A204.1 (cell line): ENCODE data around the gene C5orf15.

ENCODE experiments used
- FAIRE-seq: peaks from 2 replicates; lab custom pipeline; 2012; peaks lifted over from hg19 to GRCh38; lab: Jason Lieb, UNC

The C5orf15 gene

DNA sequence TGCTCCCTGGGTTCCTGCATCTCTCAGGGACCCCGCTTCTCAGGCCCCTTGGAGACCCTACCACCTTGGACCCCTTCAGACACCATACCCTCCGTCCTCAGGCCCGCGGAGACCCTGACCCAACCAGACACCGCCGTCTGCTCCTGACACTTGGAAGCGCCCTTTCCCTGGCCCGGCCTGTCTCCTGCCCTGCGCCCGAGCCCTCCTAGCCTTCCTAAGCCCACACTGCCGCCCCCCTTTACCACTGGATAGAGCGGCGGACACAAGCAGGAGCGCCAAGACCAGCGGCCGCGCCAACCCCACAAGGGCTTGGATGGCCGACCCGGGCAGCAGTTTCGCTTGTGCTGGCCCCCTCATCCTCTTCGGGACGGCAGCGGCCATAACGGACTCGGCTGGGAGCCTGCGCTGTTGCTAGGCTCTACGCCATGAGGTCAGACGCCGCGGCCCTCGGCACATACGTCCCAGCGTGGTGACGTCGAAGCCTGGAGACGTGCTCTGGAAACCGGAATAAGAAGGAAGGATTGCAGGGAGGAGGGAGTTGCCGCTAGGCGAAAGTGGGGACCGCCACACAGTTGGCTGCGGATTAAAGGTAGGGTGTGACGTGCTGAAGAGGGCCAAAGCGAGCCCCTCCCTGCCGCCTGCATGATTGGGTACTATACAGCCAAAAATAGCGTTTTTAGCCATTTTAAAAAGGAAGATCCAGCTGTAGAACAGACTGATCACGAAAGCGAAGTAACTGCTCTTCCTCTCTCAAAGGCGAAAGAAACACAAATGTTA lies at the start of gene C5orf15:
Gene C5orf15, minus strand, starts transcription at position 422 of the 777 bp plus-strand sequence. Its CDS starts 41 bp downstream, at position 381.
- FAIRE-seq = peak; percentile 96

DNA sequence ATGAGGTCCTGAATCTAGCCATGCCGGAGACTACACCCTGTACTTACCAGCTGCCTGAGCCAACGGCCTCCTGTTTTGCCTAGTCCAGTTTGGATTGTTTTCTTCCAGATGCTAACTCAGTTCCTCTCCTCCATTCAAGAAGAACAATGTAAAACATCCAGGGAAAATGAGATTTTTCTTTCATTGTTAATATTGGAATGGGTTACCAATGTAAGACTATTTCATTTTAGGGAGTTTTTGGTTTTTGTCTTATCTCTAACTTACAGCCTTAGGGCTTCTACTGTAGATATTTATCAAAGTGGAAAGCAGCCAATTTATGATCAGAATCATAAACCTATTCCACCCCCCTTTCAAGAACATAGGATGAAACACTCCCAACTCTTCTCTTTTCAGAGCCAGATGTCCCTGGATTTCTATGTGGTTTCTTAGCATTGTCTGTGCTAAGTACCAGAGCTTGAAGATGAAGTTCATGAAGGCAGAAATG lies 39.9 kb upstream of the C5orf15 start:
- FAIRE-seq = no peak

DNA sequence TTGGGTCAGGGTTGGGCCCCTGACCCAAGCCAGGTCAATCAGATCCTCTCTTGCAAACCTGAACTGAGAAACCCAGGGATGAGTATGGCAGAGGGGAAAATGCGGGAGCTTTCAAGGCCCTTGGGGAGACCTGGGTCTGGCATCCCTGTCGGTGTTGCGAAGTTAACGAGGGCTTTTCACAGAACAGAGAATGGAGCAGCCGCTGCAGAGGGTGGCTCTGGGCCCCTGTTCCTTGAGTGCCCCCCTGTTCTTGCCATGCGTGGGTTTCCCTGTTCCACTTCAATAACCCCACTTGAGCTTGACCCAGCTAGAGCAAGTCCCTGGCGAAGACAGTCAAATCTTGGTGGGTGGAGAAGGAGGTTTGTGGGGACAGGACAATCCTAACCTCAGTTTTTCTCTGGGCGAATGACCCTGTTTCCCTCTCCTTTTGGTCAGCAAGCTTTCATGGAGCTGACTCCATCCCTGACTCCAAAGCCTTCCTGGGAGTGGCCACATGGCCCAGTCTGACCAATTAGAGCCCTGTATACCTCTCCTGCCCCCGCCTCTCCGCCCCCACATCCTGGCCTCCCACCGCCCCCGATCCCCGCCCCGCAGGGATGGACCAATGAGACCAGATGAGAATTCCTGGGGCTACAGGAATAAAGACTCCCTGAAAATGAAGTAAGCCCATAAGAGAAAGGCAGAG lies 39.3 kb upstream of the C5orf15 start:
- no peak for FAIRE-seq

DNA sequence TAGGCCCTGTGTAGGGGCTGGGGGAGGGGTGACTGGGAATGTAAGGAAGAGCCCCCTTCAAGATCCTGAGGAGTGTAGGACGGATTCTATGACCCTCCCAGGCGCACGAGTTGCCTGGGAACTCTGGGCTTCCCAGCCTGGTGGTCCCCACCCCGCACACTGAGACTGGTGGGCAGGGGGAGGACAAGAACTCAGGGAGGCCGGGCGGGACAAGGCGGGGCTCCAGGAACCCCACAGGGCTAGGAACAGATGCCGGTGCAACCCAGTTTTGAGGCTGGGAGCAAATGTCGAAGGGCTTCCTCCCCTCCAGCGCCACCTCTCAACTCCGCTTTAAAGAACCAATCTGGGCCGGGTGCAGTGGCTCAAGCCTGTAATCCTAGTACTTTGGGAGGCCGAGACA lies 37.7 kb upstream of the C5orf15 start:
- no peak for FAIRE-seq

DNA sequence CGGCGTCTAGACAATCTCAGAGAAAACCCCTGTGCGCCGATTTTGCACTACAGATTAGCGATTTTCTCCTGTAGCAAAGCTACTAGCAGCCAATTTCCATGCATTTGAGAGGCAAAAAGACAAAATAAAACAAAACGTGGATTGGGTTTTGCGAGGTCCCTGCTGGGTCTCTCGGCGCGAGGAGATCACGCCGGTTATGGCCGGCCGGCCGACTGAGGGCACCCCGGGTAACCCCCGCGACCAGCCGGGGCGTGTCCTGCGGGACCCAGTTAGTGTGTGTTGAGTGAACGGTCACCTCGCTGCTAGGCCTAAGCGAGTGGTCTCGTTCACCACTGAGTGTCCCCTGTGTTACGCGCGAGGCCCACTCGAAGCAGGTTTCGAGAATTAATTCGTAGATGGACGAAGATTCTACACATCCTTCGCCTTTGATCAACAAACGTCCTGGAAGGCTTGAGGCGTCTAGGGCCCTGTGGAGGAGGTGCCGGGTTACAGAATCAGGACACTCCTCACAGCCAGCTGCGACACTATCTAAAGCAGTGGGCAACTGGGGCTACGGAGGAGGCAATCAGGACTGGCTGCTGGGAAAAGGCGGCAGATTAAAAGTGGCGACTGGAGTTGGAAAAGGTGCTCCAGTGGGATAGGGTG lies 37.1 kb upstream of the C5orf15 start:
- FAIRE-seq = no peak

DNA sequence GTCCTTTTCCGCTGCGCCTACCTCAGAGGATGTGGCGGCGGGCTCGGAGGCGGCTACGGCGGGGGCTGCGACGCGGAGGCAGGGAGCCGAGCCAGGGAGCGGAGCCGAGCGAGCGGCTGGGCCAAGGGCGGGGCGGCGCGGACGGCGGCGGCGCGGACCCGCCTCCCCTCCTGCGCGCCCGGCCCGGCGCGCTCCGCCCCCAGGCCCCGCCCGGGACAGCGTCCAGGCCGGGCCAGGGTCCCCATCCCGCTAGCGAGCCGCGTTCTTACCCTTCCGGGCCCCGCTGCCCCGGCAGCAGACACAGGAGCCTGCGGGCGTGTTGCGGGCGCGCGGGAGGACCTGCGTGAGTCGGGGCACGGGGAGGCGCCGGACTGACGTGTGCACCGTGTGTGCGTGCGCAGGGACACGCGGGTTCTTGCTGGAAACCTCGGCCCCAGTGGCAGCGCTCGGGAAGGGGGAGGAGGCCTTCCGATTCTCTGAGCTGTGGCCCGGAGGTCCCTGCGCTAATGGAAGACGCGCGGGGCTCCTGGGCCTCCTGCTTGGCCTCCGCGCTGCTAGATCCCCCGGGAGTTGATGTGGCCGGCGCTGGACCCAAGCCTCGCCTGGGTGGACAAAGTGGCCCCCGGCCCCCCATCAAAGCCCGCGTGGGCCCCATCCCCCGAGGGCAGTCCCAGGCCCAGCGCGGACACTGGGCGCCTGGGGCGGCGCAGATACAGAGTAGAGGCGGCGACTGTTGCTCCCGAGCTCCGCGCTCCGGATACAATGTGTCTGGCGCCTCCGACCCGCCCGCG lies 36.4 kb upstream of the C5orf15 start, which contains the start of gene VDAC1:
Gene VDAC1, minus strand, starts transcription at position 350 of the 791 bp plus-strand sequence. CDS start 11,963 bp downstream, outside the sequence.
- FAIRE-seq = no peak

DNA sequence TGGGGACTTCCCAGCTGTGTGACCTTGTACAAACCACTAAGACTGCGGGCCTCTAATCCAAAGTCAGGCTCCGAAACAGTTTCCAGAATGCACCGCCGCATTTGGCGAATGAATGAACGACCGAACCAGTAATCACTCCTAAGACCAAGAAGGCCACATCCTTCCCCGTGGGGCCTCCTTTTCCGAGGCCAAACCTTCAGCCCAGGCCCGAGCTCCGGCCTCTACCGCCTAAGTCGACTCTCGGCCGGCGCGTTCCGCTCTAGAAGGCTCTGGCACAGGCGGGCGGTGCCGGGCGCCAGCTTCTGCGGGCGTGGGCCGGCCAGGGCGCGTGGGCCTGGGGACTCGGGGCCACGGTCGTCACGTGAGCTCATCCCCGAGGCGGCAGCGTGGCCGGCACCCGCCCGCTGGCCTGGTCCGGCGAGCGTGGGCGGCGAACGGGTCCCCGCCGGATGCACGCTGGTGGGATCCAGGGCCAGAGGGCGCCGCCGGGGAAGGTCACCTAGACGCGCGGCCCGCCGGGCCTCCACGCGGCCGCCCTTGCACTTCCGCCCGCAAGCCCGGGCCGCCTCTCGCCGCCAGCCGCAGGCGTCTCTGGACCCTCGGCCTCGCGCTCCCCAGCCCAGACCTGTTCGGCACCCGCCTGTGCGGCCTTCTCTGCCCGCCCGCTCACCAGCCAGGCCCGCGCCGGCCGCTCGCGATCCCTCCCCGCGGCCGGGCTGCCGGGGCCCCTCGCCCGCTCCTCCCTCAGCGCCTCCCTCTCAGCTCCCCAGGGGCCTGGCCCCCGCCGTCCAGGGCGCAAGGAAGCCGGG lies 35.6 kb upstream of the C5orf15 start:
- FAIRE-seq = no peak

DNA sequence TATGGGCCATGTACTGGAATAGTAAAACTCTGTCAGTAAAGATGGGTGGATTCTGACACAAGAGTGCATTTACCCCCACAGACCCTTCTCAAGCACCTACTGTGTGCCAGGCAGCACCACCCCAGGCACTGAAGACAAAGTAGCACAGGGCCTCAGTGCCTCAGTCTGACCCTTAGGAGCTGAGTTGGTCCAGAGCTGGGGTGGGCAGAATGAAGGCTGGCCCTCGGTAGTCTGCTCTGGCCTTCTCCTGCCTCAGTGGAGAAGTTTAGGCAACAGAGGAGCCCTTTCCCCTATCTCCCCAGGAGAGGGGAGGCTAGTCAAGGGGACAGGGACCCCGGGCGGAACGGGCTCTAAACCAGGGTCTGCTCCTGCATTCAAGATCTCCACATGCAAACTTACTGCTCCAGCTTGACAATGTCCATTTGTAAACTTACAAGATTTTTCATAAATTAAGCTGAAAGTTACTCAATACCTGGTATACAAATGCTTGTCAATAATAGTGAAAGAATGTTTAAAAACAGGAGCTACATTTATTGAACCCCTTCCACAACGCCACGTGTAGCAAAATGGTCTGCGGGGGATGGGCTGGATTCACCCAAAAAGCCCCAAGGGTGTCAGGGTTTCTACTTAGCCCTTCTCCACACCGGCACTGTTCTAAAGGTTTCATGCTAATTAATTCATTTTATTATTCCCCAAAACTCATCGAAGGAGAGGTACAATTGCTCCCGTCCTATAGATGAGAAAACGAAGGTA lies 34.8 kb upstream of the C5orf15 start:
- FAIRE-seq = no peak

DNA sequence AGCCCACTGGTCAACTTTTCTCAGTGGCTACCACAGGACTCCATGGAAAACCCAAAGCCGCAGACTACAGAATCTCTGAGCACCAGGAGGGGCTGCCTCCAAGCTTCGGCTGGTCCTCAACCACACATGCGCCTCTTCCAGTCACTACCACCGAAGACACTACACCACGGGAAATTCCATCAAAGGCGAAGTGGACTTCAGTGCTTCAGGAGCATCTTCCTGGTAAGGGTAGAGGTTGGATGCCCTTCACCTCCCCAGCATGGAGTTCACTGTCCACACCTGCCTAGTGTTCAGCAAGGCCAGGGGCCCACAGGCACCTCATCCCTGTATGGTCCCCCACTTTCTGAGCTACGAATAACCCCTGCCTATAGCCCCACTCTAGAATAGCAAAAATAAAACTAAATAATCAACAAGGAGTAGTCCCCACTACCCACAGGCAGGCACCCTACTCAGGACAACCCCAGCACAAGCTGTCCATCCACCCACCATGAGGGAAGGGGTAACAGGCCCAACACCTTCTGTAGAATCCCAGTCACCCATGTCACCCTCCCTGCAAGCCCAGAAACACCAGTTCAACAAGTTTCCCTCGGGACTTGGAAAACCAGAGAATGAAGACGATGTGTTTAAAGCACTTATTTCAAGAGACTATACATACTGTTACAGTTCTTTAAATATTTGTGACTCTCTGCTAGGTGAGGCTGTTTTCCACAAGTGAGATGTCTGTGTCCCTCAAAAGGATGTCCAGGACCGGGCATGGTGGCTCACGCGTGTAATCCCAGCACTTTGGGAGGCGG lies 33.7 kb upstream of the C5orf15 start:
- FAIRE-seq = no peak

DNA sequence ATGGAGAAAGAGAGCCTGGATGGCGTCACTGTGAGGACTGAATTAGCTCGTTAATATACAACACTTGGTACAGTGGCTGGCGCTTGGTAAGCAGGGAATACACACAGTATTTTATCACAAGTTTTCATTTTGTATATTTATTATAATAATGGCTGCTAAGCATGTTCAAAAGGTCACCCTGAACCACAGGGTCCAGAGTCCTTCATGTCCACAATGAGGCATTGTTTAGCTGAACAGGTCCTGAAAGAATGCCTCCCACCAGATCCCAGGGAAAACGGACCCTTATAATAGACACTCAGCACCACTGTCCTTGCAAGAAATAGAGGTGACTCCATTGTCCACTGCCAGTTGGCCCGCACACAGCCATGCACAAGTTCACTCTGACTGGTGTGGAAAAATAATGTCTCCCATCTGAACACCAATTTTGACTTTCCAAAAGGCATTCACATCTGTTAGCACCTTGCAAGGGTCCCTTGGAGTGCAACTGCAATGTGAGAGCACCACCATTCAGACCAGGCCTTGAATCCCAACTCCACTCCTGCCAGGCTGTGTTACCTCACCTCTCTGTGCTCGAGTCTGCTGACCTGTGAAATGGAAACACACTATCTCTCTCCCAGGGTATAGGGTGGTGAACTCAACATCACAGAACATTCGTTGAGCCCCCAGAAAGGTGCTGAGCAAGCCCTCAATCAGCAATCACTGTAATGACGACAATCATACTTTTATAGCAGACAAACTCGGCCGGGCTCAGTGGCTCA lies 32.5 kb upstream of the C5orf15 start:
- no peak for FAIRE-seq

DNA sequence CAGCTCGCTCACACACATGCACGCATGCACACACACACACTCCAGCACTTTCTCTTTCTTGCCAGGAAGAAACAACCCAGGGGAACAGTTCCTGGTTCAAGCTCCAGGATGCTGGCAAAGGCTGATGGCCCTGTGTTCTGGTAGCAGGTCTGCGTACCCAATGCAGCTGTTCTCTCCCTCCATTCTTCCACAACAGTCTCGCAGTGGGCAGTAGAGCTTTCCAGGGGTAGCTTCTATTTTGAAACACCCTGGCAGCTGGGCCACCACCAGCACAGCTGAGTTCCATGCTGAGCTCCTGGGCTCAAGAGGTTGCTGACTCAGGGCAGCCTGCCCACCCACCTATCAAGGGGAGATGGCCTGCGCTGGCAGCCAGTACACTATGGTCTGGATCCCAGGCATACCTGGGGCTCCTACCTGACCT lies 31.7 kb upstream of the C5orf15 start:
- FAIRE-seq = no peak

DNA sequence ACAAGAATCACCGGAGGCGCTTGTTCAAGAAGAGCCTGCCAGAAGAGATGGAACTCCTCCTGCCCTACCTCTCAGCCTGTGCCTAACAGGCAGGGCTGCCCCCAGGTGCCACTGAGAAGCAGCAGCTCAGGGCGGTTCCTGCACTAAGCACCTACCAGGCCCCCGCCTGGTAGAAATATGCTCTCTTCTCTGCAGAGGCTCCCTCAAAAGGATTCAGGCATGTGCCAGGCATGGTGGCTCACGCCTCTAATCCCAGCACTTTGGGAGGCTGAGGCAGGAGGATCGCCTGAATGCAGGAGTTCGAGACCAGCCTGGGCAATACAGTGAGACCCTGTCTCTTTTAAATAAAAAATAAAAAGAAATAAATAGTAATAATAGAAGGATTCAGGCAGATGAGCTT lies 30.4 kb upstream of the C5orf15 start:
- FAIRE-seq = no peak

DNA sequence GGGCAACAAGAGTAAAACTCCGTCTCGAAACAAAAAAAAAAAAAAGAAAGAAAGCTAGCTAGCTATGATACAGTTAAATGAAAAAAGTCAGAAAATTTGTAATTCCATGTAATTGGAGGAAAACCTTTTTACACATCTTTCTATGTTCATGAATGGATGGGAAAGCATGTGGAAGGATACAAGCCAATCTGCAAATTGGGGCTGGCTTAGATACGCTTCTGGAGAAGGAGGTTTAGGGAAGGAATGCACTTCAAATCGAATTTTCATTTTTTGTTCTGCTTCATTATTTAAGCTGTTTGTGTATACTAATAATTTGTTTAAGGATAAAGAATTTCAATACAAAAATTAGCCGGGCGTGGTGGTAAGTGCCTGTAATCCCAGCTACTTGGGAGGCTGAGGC lies 29.6 kb upstream of the C5orf15 start:
- FAIRE-seq = no peak

DNA sequence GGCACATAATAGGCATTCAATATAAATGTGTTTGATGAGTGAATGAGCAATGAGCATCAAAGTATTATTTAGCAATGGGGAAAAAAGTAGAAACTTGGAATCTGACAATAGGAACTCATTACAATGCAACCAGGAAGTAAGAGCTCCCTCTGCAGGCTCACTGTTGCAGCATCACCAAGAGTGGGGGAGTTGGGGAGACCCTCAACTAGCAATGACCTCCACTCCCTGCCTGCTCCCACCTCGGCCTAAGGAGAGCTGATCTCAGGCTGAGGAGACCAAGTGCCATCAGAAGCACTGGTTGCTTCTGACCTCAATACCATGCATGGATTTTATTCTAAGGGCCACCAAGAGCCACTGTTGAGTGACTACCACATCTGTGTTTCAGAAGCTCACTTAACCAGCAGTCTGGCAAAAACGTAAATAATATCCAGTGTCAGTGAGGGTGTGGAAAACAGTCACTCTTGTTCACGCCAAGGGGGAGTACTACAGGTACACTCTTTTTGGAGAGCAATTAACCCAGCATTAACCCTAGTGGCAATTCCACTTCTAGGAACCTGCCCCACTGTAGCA lies 28.3 kb upstream of the C5orf15 start:
- no peak for FAIRE-seq

DNA sequence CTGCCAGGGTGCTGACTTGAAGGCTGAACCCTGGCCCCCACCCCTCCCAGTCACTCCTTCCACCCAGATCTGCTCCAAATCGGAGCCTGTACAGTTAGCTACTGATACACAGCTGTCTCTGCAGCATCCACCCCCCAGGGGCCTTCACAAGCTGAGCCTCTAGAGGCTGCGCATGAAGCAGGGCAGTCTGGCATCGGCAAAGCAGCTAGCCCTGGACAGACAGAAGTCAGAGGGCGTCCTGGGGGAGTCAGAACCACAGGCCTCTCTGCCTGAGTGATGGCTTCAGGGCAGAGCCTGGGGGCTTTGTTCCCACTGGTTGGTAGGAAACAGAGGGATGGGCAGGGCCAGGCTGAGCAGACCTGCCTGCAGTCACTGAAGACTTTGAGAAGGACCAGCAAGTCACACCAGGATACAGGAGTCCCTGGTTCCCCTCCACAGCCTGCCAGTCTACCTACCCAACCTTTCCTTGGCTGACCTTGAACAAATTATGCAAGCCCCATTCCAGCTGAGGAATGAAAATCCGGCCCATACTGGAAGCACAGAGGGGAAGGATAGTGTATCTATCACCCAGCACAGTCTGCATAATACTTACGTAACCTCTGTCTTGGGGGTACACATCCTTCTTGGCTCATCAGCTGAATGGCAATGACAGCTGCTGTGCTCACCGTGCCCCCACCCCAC lies 27.6 kb upstream of the C5orf15 start:
- no peak for FAIRE-seq

DNA sequence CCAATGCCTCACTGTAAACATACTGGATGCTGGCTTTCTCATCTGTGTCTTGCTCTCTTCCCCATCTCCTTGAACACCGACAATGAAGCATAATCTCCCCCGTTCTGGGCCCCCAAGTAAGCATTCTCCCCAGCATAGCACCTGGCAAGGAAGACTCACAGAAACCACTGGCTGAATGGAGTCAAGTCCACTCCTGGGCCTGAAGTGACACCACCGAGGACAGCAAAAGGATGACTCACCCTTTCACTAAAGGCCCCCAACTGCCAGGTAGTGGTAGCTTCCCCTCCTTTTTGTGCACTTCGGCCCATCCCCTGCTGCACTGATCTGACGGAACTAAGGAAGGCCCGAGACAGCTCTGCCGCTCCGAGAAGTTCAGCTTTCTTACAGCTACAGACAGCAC lies 26.9 kb upstream of the C5orf15 start:
- FAIRE-seq = no peak

DNA sequence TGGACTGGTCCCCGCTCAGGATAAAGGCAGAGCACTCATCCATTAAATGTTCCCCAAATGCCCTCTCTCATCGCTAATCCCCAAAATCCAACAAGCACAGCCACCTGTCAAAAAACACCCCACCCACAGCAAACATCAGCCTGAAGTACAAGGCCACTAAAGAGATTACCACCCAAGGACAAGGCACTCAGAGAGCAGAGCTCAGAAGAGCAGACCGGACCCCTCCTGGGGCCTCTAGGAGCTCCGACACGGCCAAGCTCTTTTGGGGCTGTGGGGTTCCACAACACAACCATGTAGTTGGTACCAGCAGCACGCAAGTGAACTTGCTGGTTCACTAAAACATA lies 26.5 kb upstream of the C5orf15 start:
- FAIRE-seq = no peak
